HepG2 (cell line): ENCODE data around the gene TNFRSF13B. TPM values are rescaled to one million over a fixed set of nuclear protein-coding genes. Genes with fewer than 3 reads are reported as not detected.

Experiments used
- ASH2L ChIP-seq: fragments of 300-600, 200-600 bp; sonication (generic); IDR thresholded peaks from 2 replicates; pipeline ENCODE4 v1.7.0; 2017; ENCODE audit warnings: low read depth, mild to moderate bottlenecking, moderate library complexity, mixed read lengths, low read length; ENCODE audit not compliant: insufficient read length
- CENPX ChIP-seq: sonication (generic); formaldehyde crosslinking; IDR thresholded peaks from 2 replicates; pipeline ENCODE4 v1.9.0; 2021; ENCODE audit warnings: mild to moderate bottlenecking, missing genetic modification reagents, moderate library complexity
- HES4 ChIP-seq: sonication (generic); formaldehyde crosslinking; IDR thresholded peaks from 2 replicates; pipeline ENCODE4 v1.9.0; 2021; ENCODE audit warnings: mild to moderate bottlenecking, missing genetic modification reagents, borderline replicate concordance
- KAT8 ChIP-seq: IDR thresholded peaks from 2 replicates; pipeline ENCODE4 v1.6.1; 2016; ENCODE audit warnings: missing genetic modification reagents, missing compliant biosample characterization
- KLF16 ChIP-seq, 2 experiments: sonication (generic) in 1 of 2; formaldehyde crosslinking in 1 of 2; IDR thresholded peaks; 2 replicates each; pipeline versions ENCODE4 v1.6.1 to v1.8.0; 2016 to 2023; ENCODE audit warnings: missing genetic modification reagents in 2 of 2, missing compliant biosample characterization in 1 of 2
- KMT2B ChIP-seq: IDR thresholded peaks from 2 replicates; pipeline ENCODE4 v1.6.1; 2016; ENCODE audit warnings: missing genetic modification reagents, missing compliant biosample characterization
- MYC ChIP-seq: sonication (generic); formaldehyde crosslinking; IDR thresholded peaks from 2 replicates; pipeline ENCODE4 v1.9.0; 2021; ENCODE audit warnings: missing genetic modification reagents, borderline replicate concordance
- SAP130 ChIP-seq: IDR thresholded peaks from 2 replicates; pipeline ENCODE4 v1.6.1; 2016; ENCODE audit warnings: low read depth
- ZNF160 ChIP-seq: sonication (generic); formaldehyde crosslinking; IDR thresholded peaks from 2 replicates; pipeline ENCODE4 v1.8.0; 2022; ENCODE audit warnings: mild to moderate bottlenecking, inconsistent platforms, missing genetic modification reagents
- ZNF3 ChIP-seq: IDR thresholded peaks from 2 replicates; pipeline ENCODE4 v1.7.0; 2017; ENCODE audit warnings: inconsistent platforms
- ZNF430 ChIP-seq: sonication (generic); formaldehyde crosslinking; IDR thresholded peaks from 2 replicates; pipeline ENCODE4 v1.9.0; 2021; ENCODE audit warnings: mild to moderate bottlenecking, missing genetic modification reagents
- ZNF670 ChIP-seq: sonication (generic); formaldehyde crosslinking; IDR thresholded peaks from 2 replicates; pipeline ENCODE4 v1.8.0; 2022; ENCODE audit warnings: mild to moderate bottlenecking, missing genetic modification reagents, borderline replicate concordance
- ZNF75D ChIP-seq: sonication (generic); formaldehyde crosslinking; IDR thresholded peaks from 2 replicates; pipeline ENCODE4 v1.8.1; 2023; ENCODE audit warnings: missing genetic modification reagents, mild to moderate bottlenecking, borderline replicate concordance
- ZNF788 ChIP-seq: sonication (generic); formaldehyde crosslinking; IDR thresholded peaks from 2 replicates; pipeline ENCODE4 v1.5.0; 2020; ENCODE audit warnings: mild to moderate bottlenecking, missing genetic modification reagents, borderline replicate concordance
- polyA plus RNA-seq, 8 experiments: library from polyadenylated mRNA; depleted of rRNA in 3 of 8; stranded (reverse) in 7 of 8; unstranded in 1 of 8; fragments of >200 nt; fragmentation: Illumina TruSeq in 4 of 8; extraction: Trizol in 4 of 8; gene quantifications; 2 replicates each; pipeline versions ENCODE4 v1.2.1 to v1.2.3, GENCODE V29; 2011 to 2016; ENCODE audit warnings: low read depth in 4 of 8, missing spikeins in 1 of 8, mixed read lengths in 1 of 8; ENCODE audit not compliant: insufficient read depth in 1 of 8
- total RNA-seq, 5 experiments: library from RNA; depleted of rRNA; stranded (reverse); fragments of >200 nt; fragmentation: Illumina TruSeq; extraction: Trizol; gene quantifications; 2 replicates each; pipeline ENCODE4 v1.2.3, GENCODE V29; 2016; ENCODE audit warnings: low read depth in 1 of 5
- TF ChIP-seq, protein P1 (sequence below): sonication (generic); formaldehyde crosslinking; IDR thresholded peaks from 2 replicates; pipeline ENCODE4 v1.4.0; 2020; ENCODE audit warnings: missing genetic modification reagents, borderline replicate concordance
- TF ChIP-seq, protein P2 (sequence below): sonication (generic); formaldehyde crosslinking; IDR thresholded peaks from 2 replicates; pipeline ENCODE4 v1.5.0; 2020; ENCODE audit warnings: mild to moderate bottlenecking, missing genetic modification reagents, borderline replicate concordance
- TF ChIP-seq, protein P3 (sequence below): sonication (generic); formaldehyde crosslinking; IDR thresholded peaks from 2 replicates; pipeline ENCODE4 v1.4.0; 2020; ENCODE audit warnings: missing genetic modification reagents
- TF ChIP-seq, protein P4 (sequence below): conservative IDR thresholded peaks from 2 replicates; pipeline ENCODE4 v1.6.1; 2018; ENCODE audit warnings: missing genetic modification reagents

TNFRSF13B gene
- total and polyA plus RNA-seq, 2 of the 13 experiments (the other 11 are each of a cell fraction or from before 2014, with no cell fraction given), result not detected

DNA sequence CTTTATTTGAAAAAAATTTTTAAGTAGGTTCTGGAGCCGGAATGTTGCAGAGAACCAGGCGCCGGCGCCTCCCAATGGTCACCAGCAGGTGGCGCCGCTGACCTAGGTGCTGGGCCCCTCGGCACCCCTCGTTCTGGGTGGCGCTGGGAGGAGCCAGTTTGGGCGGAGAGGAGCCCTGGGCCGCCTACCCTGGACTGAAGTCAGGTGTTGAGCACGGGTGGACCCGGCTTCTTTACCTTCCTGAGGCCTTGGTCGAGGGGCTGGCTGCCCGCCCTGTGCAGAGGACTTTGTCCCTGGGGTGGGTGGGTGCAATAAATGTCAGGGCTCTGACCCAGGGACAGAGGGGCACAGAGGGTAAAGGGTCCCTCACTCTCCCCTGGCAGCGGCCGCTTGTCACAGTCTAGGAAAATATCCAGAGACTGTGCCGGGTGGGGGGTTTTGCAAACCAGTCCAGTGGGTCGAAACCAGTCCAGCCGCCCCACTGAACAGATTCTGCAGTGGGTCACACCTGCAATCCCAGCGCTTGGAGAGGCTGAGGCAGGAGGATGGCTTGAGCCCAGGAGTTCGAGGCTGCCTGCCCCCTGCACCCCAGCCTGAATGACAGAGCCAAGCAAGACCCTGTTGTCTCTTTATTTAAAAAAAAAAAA is 30.1 kb upstream of the TNFRSF13B start (continued):
- TF ChIP-seq MYC (CRISPR knock-in tag) (0 out of 2 replicates have a peak, but pooled peaks have one; percentile 13), CENPX (CRISPR knock-in tag) (no peak), KLF16 (CRISPR knock-in tag; IDR thresholded peaks at IDR 0.05) (no peak), ZNF3 (CRISPR knock-in tag) (no peak), ZNF75D (CRISPR knock-in tag) (no peak), HES4 (CRISPR knock-in tag) (no peak), SAP130 (0 out of 2 replicates have a peak, but pooled peaks have one; percentile 20), ZNF160 (CRISPR knock-in tag) (no peak), ASH2L (no peak), KAT8 (CRISPR knock-in tag) (no peak), ZNF670 (0 out of 2 replicates have a peak, but pooled peaks have one; percentile 39), KMT2B (CRISPR knock-in tag) (no peak), ZNF430 (CRISPR knock-in tag) (no peak), ZNF788 (CRISPR knock-in tag) (no peak)
- TF ChIP-seq, protein P1, sequence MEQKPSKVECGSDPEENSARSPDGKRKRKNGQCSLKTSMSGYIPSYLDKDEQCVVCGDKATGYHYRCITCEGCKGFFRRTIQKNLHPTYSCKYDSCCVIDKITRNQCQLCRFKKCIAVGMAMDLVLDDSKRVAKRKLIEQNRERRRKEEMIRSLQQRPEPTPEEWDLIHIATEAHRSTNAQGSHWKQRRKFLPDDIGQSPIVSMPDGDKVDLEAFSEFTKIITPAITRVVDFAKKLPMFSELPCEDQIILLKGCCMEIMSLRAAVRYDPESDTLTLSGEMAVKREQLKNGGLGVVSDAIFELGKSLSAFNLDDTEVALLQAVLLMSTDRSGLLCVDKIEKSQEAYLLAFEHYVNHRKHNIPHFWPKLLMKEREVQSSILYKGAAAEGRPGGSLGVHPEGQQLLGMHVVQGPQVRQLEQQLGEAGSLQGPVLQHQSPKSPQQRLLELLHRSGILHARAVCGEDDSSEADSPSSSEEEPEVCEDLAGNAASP (CRISPR knock-in tag), result 0 out of 2 replicates have a peak, but pooled peaks have one; percentile 32
- TF ChIP-seq, protein P2, sequence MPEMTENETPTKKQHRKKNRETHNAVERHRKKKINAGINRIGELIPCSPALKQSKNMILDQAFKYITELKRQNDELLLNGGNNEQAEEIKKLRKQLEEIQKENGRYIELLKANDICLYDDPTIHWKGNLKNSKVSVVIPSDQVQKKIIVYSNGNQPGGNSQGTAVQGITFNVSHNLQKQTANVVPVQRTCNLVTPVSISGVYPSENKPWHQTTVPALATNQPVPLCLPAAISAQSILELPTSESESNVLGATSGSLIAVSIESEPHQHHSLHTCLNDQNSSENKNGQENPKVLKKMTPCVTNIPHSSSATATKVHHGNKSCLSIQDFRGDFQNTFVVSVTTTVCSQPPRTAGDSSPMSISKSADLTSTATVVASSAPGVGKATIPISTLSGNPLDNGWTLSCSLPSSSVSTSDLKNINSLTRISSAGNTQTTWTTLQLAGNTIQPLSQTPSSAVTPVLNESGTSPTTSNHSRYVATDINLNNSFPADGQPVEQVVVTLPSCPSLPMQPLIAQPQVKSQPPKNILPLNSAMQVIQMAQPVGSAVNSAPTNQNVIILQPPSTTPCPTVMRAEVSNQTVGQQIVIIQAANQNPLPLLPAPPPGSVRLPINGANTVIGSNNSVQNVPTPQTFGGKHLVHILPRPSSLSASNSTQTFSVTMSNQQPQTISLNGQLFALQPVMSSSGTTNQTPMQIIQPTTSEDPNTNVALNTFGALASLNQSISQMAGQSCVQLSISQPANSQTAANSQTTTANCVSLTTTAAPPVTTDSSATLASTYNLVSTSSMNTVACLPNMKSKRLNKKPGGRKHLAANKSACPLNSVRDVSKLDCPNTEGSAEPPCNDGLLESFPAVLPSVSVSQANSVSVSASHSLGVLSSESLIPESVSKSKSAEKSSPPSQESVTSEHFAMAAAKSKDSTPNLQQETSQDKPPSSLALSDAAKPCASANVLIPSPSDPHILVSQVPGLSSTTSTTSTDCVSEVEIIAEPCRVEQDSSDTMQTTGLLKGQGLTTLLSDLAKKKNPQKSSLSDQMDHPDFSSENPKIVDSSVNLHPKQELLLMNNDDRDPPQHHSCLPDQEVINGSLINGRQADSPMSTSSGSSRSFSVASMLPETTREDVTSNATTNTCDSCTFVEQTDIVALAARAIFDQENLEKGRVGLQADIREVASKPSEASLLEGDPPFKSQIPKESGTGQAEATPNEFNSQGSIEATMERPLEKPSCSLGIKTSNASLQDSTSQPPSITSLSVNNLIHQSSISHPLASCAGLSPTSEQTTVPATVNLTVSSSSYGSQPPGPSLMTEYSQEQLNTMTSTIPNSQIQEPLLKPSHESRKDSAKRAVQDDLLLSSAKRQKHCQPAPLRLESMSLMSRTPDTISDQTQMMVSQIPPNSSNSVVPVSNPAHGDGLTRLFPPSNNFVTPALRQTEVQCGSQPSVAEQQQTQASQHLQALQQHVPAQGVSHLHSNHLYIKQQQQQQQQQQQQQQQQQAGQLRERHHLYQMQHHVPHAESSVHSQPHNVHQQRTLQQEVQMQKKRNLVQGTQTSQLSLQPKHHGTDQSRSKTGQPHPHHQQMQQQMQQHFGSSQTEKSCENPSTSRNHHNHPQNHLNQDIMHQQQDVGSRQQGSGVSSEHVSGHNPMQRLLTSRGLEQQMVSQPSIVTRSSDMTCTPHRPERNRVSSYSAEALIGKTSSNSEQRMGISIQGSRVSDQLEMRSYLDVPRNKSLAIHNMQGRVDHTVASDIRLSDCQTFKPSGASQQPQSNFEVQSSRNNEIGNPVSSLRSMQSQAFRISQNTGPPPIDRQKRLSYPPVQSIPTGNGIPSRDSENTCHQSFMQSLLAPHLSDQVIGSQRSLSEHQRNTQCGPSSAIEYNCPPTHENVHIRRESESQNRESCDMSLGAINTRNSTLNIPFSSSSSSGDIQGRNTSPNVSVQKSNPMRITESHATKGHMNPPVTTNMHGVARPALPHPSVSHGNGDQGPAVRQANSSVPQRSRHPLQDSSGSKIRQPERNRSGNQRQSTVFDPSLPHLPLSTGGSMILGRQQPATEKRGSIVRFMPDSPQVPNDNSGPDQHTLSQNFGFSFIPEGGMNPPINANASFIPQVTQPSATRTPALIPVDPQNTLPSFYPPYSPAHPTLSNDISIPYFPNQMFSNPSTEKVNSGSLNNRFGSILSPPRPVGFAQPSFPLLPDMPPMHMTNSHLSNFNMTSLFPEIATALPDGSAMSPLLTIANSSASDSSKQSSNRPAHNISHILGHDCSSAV (CRISPR knock-in tag), result no peak
- TF ChIP-seq, protein P3, sequence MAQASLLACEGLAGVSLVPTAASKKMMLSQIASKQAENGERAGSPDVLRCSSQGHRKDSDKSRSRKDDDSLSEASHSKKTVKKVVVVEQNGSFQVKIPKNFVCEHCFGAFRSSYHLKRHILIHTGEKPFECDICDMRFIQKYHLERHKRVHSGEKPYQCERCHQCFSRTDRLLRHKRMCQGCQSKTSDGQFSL (CRISPR knock-in tag), result no peak
- TF ChIP-seq, protein P4, sequence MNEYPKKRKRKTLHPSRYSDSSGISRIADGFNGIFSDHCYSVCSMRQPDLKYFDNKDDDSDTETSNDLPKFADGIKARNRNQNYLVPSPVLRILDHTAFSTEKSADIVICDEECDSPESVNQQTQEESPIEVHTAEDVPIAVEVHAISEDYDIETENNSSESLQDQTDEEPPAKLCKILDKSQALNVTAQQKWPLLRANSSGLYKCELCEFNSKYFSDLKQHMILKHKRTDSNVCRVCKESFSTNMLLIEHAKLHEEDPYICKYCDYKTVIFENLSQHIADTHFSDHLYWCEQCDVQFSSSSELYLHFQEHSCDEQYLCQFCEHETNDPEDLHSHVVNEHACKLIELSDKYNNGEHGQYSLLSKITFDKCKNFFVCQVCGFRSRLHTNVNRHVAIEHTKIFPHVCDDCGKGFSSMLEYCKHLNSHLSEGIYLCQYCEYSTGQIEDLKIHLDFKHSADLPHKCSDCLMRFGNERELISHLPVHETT, result no peak
